Ascending aorta (tissue), 2 donors: ENCODE results near the gene NCAN. TPM values are rescaled to one million over a fixed set of nuclear protein-coding genes. Genes with fewer than 3 reads are reported as not detected.

Experiments used
- DNase-seq, 2 donors: peaks; one replicate each; pipeline ENCODE4 v3.0.0-alpha.2; 2019; ENCODE audit warnings: low spot score in 2 of 2
- H3K27ac ChIP-seq, 2 donors: fragments of 200-600 bp; sonication (generic); one replicate each; pipeline ENCODE4 v1.5.1; 2016 to 2017; ENCODE audit warnings: mild to moderate bottlenecking in 1 of 2
- H3K27me3 ChIP-seq: fragments of 200-600 bp; sonication (generic); one replicate; pipeline ENCODE4 v1.5.1; 2017
- H3K36me3 ChIP-seq, 2 donors: fragments of 200-600 bp; sonication (generic); one replicate each; pipeline ENCODE4 v1.5.1; 2016
- H3K4me1 ChIP-seq, 2 donors: fragments of 200-600 bp; sonication (generic); one replicate each; pipeline ENCODE4 v1.5.1; 2016 to 2017; ENCODE audit warnings: mild to moderate bottlenecking in 1 of 2
- H3K4me3 ChIP-seq, 2 donors: fragments of 200-600 bp; sonication (generic); one replicate each; pipeline ENCODE4 v1.5.1; 2016 to 2017; ENCODE audit warnings: mild to moderate bottlenecking in 1 of 2
- H3K9me3 ChIP-seq, 2 donors: fragments of 200-600 bp; sonication (generic); one replicate each; pipeline ENCODE4 v1.5.1; 2016
- intact Hi-C: fragments of 100-400 bp; cut with DNase I; formaldehyde crosslinking; loops from one replicate; pipeline ENCODE4 v1.15.1; 2023
- total RNA-seq: library from RNA; depleted of rRNA; stranded (reverse); fragments of >200 nt; gene quantifications from one replicate; pipeline ENCODE4 v1.1.0, GENCODE V29; 2016
- TF ChIP-seq, protein P1 (sequence below), 3 experiments: fragments of 200-600 bp in 2 of 3; fragments of 450-650 bp in 1 of 3; sonication (generic) in 2 of 3; IDR thresholded peaks; one replicate each; pipeline ENCODE4 v1.5.1; 2016 to 2019; ENCODE audit warnings: antibody characterized with exemption in 3 of 3, mild to moderate bottlenecking in 1 of 3, moderate library complexity in 1 of 3

The NCAN gene
- total RNA-seq, 1 donor from 2014 or later, result not detected

DNA sequence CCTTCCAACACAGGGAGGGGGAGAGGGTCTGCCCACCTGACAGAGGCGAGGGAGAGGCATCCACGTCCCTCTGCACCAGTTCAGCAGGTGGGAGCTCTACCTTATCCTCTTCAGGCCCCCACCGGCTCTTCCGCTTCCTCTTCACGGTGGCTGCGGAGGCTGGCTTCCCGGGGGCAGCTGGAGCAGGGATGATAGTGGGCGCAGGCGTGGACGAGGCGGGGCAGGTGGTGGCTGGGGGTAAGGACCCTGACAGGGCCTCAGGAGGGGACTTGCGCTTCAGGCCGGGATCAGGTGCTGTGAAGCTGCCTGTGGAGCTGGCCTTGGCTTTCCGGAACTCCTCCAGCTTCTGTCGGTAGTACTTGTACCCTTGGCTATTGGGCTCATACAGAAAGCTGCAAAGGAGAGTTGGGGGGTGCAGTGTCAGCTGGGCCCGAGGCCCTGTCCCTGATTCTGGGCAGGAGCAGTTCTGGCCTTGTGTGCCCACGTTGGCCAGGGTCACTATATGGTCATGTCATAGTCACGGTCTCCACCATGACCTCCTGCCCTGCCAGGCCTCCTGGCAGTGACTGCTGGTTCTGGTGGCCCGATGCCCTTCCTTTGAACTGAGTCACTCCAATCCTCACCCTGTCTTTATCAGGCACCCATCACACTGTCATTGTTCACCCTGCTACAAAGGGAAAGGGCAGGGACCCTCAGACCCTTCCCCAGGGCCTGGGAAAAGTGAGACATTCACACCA is 85.4 kb downstream of the NCAN start:
- Histone ChIP-seq H3K4me3 (no peak overlapping the region), H3K27ac (no peak overlapping the region), H3K9me3 (no peaks in the 10 kb centered on the region), H3K36me3 (peaks cover 41 to 55% of the 10 kb centered on the region in 2 donors), H3K4me1 (no peaks in the 10 kb centered on the region), H3K27me3 (no peaks in the 10 kb centered on the region)
- intact Hi-C loops, result no loop called here
- TF ChIP-seq, protein P1, sequence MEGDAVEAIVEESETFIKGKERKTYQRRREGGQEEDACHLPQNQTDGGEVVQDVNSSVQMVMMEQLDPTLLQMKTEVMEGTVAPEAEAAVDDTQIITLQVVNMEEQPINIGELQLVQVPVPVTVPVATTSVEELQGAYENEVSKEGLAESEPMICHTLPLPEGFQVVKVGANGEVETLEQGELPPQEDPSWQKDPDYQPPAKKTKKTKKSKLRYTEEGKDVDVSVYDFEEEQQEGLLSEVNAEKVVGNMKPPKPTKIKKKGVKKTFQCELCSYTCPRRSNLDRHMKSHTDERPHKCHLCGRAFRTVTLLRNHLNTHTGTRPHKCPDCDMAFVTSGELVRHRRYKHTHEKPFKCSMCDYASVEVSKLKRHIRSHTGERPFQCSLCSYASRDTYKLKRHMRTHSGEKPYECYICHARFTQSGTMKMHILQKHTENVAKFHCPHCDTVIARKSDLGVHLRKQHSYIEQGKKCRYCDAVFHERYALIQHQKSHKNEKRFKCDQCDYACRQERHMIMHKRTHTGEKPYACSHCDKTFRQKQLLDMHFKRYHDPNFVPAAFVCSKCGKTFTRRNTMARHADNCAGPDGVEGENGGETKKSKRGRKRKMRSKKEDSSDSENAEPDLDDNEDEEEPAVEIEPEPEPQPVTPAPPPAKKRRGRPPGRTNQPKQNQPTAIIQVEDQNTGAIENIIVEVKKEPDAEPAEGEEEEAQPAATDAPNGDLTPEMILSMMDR (IDR thresholded peaks at IDR 0.05), result no peak
- DNase-seq, result no peak

DNA sequence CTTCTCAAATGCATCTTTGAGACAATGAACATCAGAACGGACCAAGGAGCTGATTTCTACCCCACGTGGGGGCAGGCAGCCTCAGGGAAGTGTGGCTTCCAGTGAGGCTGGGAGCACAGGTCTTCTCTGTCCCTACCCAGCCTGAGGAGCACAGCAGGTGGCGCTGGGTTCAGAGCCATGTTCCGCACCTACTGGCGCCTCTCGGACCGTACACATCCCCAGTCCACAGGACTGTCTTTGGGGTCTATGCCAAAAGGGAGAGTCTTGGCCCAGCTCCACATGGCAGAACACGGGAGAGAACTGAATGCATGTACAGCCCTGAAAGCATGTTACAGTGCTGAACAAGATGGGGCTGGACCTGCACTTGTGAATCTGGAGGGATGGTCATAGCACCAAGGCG is 86.0 kb downstream of the NCAN start:
- Histone ChIP-seq H3K27ac (no peak overlapping the region), H3K9me3 (no peaks in the 10 kb centered on the region), H3K27me3 (no peaks in the 10 kb centered on the region), H3K4me3 (no peak overlapping the region), H3K36me3 (peaks cover 40 to 55% of the 10 kb centered on the region in 2 donors), H3K4me1 (no peaks in the 10 kb centered on the region)
- TF ChIP-seq, protein P1 (IDR thresholded peaks at IDR 0.05), result no peak
- intact Hi-C loops, result no loop called here
- DNase-seq, result no peak

DNA sequence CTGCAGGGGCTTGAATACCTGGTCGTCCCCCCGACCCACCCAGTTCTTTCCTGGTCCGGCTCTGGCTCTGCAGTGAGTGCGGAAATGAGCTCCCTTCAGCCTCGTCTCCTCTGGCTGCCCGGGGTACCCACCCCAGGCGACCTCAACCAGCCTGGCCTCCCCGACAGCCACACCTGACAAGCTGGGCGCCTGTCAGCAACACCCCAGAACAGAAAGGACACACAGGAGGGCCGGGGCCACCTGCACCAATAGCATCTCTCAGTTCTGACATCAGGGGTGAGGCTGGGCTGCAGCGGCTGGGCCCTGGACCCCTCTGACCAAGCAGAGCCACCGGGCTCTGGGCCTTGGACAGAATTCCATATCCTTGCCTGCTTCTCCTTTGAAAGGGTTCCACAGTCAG is 88.9 kb downstream of the NCAN start:
- no peaks in the 10 kb centered on the region for H3K4me1 ChIP-seq
- H3K9me3 ChIP-seq, result no peaks in the 10 kb centered on the region
- TF ChIP-seq, protein P1 (IDR thresholded peaks at IDR 0.05), result no peak
- H3K27me3 ChIP-seq, result no peaks in the 10 kb centered on the region
- H3K27ac ChIP-seq, result no peak overlapping the region
- DNase-seq, result no peak
- peaks cover 35 to 57% of the 10 kb centered on the region in 2 donors for H3K36me3 ChIP-seq
- intact Hi-C loops, result no loop called here
- H3K4me3 ChIP-seq, result no peak overlapping the region

Other genes with a start within 250 kb of the NCAN start
- gene SUGP2, start 178.4 kb upstream of the NCAN start, total RNA-seq, result 23.6 TPM
- gene ARMC6, start 178.4 kb upstream of the NCAN start, total RNA-seq, result 34.7 TPM
- 8.9 TPM for gene SLC25A42, start 148.0 kb upstream of the NCAN start, total RNA-seq
- gene TMEM161A, start 73.5 kb upstream of the NCAN start, total RNA-seq, result 14.5 TPM
- gene MEF2B, start 41.7 kb upstream of the NCAN start, total RNA-seq, result not detected
- gene BORCS8, start 19.8 kb upstream of the NCAN start, total RNA-seq, result 26.9 TPM
- gene RFXANK, start 19.7 kb upstream of the NCAN start, total RNA-seq, result 20.2 TPM
- 16.5 TPM for gene NR2C2AP, start 8.5 kb upstream of the NCAN start, total RNA-seq
- 8.8 TPM for gene TM6SF2, start 61.3 kb downstream of the NCAN start, total RNA-seq
- 42.9 TPM for gene SUGP1, start 108.6 kb downstream of the NCAN start, total RNA-seq
- 41.2 TPM for gene MAU2, start 108.9 kb downstream of the NCAN start, total RNA-seq
- gene GATAD2A, start 193.7 kb downstream of the NCAN start, total RNA-seq, result 63.3 TPM